Stimulated activated CD4-positive, alpha-beta T cell treated with anti-CD3 and anti-CD28 coated beads, Interleukin-1b, Interleukin-23, amount 100 ng/mL, for 48 hours (primary cell): ENCODE data around the gene SERF2.
"Not testable (repeated sequence)": the region's sequence is repeated elsewhere in the genome, so short reads cannot be mapped to it uniquely, and the experiment has no call there.

Experiments used
- DNase-seq: peaks from one replicate; pipeline ENCODE4 v3.0.0-alpha.2; 2020

Gene SERF2

DNA sequence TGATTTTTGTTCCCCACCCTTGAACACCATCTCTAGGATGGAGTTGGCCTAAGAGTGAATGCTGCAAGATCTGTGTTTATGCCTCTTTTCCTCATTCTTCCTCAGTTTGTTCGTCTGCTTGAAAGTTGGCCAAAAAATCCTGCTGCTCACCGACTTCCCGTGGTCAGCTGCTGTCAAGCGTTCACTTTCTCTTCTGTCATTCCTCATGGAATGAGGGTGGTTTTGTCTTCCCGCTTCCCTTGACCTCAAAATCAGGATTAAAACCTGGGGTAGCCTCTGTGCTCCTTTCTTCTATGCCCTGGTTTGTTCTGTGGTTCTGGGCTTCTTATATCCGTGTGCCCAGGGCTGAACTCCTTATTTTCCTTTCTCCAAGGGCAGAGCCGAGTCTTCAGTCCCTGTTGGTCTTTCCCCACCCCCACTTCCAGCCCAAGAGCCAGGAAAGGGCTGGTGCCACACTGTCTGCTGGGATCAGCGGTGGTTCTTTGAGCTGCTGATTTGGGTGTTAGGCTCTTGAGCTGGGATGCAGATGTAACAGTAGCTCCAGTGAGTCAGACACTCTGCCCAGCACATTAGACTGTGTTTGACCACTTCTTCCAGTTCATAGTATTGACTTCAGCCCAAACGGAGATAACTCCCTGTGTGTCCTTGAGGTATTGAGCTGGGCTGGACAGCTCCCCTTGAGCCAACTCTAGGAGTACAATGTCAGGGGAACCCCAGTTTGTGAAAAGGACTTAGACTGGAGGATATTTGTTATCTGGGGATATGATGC is 2.3 kb downstream of the SERF2 start:
- no peak for DNase-seq

DNA sequence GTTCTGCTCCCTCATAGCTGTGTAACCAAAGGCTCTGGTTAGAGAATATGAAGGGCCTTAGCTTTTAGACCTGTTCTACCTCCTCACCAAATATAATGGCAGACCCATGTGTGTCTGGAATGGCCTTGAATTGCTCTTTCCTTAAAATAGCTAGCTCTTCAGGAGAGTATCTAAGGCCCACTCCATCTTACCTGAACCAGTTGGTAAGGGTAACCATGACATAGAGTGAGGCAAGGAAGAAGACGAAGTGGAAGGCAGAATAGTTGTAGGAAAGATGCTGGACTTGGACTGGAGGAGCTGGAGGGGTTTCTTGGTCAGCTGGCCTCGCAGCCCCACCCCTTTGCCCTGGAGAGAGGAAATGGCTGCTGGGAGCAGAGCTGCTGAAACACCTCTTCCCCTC is 3.1 kb downstream of the SERF2 start:
- no peak for DNase-seq

GRCh38 chr15:43795997-43796396 is 3.9 kb downstream of the SERF2 start:
- DNase-seq, result no peak

GRCh38 chr15:43796566-43796965 is 4.4 kb downstream of the SERF2 start:
- DNase-seq, result no peak

DNA sequence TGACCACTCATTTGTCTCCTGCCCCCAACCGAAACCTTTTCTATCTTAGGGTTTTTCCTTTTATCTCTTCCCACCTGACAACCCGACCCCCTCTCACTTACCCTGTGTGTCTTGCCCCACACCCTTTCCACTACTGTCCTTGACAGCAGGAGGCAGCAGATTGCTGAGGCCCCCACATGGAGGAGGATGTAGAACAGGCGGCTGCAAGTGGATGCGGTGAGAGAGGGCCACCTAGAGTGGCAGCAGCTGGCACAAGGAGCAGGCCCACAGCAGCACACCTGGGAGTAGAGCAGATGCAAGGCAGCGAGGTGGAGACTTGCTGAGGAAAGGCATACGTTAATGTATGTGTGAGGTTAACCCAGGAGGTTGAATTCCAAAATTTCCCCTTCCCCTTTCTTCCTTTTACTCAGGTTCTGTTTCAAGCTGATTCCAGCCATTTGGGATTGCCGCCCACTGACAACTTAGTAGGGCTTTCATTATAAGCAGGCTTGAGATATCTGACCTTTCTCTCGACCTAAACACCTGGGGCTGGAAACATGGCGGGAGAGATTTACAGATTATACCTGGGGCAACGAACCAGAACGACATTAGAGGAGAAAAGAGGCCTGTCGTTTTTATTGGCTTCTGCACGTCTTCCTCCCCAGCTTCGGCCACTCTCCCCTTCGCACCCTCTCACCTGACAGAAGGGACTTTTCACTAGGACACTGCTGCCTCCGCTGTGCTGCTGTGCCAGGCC is 7.3 kb downstream of the SERF2 start:
- no peak for DNase-seq

GRCh38 chr15:43799945-43800285 is 7.8 kb downstream of the SERF2 start, which contains the start of gene SERINC4:
SERINC4 (minus strand) TSS chr15:43800220; CDS start chr15:43799986, 234 bp downstream.
- DNase-seq, result no peak

DNA sequence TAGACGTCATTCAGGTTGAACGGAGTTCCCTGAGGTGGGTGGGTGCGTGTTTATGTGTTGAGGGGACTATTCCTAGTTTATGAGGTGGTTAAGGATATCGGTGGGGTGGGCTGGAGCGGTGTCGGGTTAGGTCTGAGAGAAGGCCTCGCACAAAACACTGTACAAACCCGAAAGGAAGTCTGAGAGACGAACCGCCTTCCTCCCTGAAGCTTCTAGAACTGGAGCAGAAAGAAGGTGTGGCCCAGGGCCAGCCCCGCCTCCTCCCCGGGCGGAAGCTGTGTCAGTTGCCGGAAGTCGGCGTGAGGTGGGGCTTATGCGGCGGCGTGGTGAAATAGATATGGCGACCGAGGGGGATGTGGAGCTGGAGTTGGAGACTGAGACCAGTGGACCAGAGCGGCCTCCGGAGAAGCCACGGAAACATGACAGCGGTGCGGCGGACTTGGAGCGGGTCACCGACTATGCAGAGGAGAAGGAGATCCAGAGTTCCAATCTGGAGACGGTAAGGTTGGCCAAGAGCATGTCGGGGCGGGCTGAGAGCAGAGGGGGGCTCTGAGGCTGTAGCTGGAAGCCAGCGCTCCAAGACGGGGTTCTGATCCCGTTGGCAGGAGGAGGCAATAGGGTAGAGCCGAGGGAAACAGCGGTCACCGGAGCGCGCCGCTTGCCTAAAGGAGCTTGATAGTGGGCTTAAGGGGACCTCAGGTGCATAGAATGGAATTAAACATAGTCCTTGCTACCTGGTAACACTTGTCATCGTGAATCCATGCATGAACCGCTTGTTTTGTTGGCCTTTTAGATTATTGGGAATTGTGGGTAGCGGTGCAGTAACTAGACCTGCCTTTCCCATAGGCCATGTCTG is 8.4 kb downstream of the SERF2 start, which contains the start of gene HYPK:
Gene HYPK, plus strand, starts transcription at position 314 of the 856 bp plus-strand sequence. Its CDS starts 24 bp downstream, at position 338.
- peak; percentile 90 for DNase-seq

GRCh38 chr15:43802676-43803075 is 10.6 kb downstream of the SERF2 start:
- DNase-seq, result not testable (repeated sequence)

DNA sequence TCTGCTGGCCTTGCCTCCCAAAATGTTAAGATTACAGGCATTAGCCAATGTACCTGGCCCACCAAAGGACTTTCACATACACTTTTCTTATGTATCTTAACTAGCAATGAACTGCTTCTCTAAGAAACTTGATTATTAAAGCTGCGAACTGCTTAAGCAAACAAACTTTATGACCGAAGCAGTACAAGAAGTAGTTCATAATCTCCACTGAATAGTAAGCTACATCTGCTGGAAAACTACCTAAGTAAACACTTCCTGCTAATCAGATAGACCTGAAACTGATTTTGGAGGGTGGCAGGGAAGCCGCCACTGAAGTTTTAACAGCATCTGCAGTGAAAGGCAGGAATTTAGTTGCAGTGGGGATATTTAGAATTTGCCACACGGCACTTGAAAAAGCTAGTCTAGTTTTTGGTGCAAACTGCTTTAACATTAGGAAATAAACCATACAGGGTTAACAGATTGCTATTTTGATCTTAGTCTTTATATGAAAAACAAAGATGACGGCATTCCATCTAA is 16.4 kb downstream of the SERF2 start:
- no peak for DNase-seq

- DNase-seq, result no peak
Measured at GRCh38 chr15:43808960-43809678, 17.0 kb downstream of the SERF2 start.

- DNase-seq, result not testable (repeated sequence)
Measured at GRCh38 chr15:43815064-43815463, 22.9 kb downstream of the SERF2 start.

DNA sequence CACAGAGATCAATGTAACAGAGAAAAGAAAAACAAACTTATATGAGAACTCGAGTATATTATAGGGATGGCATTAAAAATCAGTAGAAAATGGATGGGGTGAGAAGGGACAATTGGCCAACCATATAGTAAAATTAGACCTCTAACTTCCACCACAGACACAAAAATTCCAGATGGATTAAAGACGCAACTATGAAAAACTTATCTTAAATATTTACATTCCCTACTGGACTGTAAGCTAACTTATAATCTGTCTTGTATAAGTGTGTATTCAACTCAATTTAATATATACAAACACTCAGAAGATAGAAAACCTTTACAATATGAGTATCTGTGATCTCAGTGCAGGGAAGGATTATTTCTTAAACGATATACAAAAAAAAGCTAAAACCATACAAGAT is 29.4 kb downstream of the SERF2 start:
- DNase-seq, result no peak

- DNase-seq, result peak; percentile 94
Measured at GRCh38 chr15:43824302-43825246, 32.5 kb downstream of the SERF2 start, which contains the start of gene MFAP1. MFAP1 (minus strand) TSS chr15:43824690; CDS start chr15:43824569, 121 bp downstream.

GRCh38 chr15:43825305-43825704 is 33.2 kb downstream of the SERF2 start:
- not testable (repeated sequence) for DNase-seq

DNA sequence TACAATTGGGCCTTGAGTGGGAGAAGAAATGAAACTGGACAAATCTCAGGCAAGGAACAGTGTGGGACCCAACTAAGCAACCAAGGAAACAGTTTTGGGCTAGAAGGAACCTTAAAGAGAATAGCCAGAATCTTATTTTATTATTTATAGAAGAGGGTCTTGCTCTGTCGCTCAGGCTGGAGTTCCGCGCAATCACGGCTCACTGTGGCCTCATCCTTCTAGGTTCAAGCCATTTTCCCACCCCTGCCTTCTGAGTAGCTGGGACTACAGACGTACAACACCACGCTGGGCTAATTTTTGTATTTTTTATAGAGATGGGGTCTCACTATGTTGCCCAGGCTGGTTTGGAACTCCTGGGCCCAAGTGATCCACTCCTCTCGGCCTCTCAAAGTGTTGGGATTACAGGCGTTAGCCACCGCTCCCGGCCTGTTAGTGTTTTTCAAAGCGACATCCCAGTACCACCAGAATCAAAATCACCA is 33.9 kb downstream of the SERF2 start:
- DNase-seq, result no peak

GRCh38 chr15:43826508-43827341 is 34.6 kb downstream of the SERF2 start, which contains the start of gene WDR76:
WDR76 (plus strand) TSS chr15:43827002; CDS start chr15:43827033, 31 bp downstream.
- peak; percentile 85 for DNase-seq

DNA sequence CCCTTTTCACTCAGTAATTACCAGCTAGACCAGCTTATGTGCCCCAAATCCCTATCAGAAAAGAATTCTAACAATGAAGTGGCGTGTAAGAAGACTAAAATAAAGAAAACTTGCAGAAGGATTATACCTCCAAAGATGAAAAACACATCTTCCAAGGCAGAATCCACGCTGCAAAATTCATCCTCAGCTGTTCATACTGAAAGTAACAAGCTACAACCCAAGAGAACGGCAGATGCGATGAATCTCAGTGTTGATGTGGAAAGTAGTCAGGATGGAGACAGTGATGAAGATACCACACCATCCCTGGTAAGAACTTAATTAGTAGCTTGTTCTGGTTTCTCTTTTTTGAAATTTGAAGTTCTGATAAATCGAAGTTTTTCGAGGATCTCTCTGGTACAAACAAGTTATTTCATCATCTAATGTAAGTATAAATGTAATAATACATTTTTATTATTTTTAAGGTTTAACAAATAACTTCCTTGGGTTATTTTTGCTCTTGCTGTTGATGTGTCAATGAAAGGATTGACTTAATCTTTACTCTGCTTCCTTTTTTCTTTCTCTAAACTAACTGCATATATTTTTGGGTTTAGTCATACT is 36.0 kb downstream of the SERF2 start:
- peak; percentile 41 for DNase-seq

GRCh38 chr15:43829951-43830540 is 37.9 kb downstream of the SERF2 start:
- not testable (repeated sequence) for DNase-seq
